ENCODE results near the gene CSNK2A2.
A peak's percentile ranks its signal among the peaks of the same experiment; 100 is the strongest.

The CSNK2A2 gene

GRCh38 chr16:58120234-58120633, 77.7 kb downstream of the CSNK2A2 start:
- DNase-seq (ENCODE audit: low read depth), result no peak
- no peak overlapping the region for H3K4me3 ChIP-seq (ENCODE audit: low read length)
- no peaks in the 10 kb centered on the region for H3K27me3 ChIP-seq (replicated peaks; ENCODE audit: control insufficient read depth, insufficient read depth, low read length)
- H3K36me3 ChIP-seq (ENCODE audit: control insufficient read depth, insufficient read depth, low read length, severe bottlenecking), result peaks cover 16% of the 10 kb centered on the region
- H3K9ac ChIP-seq (ENCODE audit: low read length), result peak overlapping the region; percentile 67
- H3K9me3 ChIP-seq (ENCODE audit: control insufficient read depth, low read length), result no peaks in the 10 kb centered on the region
- H3K4me1 ChIP-seq (ENCODE audit: control insufficient read depth, insufficient read depth, low read length), result peaks cover 55% of the 10 kb centered on the region

- no peak overlapping the region for H3K9ac ChIP-seq (ENCODE audit: low read length)
- no peaks in the 10 kb centered on the region for H3K9me3 ChIP-seq (ENCODE audit: control insufficient read depth, low read length)
- H3K4me3 ChIP-seq (ENCODE audit: low read length), result no peak overlapping the region
- H3K27me3 ChIP-seq (replicated peaks; ENCODE audit: control insufficient read depth, insufficient read depth, low read length), result no peaks in the 10 kb centered on the region
- peaks cover 24% of the 10 kb centered on the region for H3K36me3 ChIP-seq (ENCODE audit: control insufficient read depth, insufficient read depth, low read length, severe bottlenecking)
- peaks cover 51% of the 10 kb centered on the region for H3K4me1 ChIP-seq (ENCODE audit: control insufficient read depth, insufficient read depth, low read length)
- DNase-seq (ENCODE audit: low read depth), result no peak
These were observed 78.4 kb downstream of the CSNK2A2 start for GRCh38 chr16:58119509-58119845.

- Histone ChIP-seq H3K36me3 (ENCODE audit: control insufficient read depth, insufficient read depth, low read length, severe bottlenecking) (peaks cover 28% of the 10 kb centered on the region), H3K9me3 (ENCODE audit: control insufficient read depth, low read length) (no peaks in the 10 kb centered on the region), H3K4me1 (ENCODE audit: control insufficient read depth, insufficient read depth, low read length) (peaks cover 45% of the 10 kb centered on the region), H3K4me3 (ENCODE audit: low read length) (no peak overlapping the region), H3K9ac (ENCODE audit: low read length) (no peak overlapping the region), H3K27me3 (replicated peaks; ENCODE audit: control insufficient read depth, insufficient read depth, low read length) (no peaks in the 10 kb centered on the region)
- no peak for DNase-seq (ENCODE audit: low read depth)
These were observed 79.0 kb downstream of the CSNK2A2 start for GRCh38 chr16:58118801-58119508.

GRCh38 chr16:58116529-58116928, 81.4 kb downstream of the CSNK2A2 start:
- H3K27me3 ChIP-seq (replicated peaks; ENCODE audit: control insufficient read depth, insufficient read depth, low read length), result no peaks in the 10 kb centered on the region
- H3K9me3 ChIP-seq (ENCODE audit: control insufficient read depth, low read length), result no peaks in the 10 kb centered on the region
- H3K9ac ChIP-seq (ENCODE audit: low read length), result no peak overlapping the region
- no peak overlapping the region for H3K4me3 ChIP-seq (ENCODE audit: low read length)
- H3K4me1 ChIP-seq (ENCODE audit: control insufficient read depth, insufficient read depth, low read length), result peaks cover 31% of the 10 kb centered on the region
- no peak for DNase-seq (ENCODE audit: low read depth)
- peaks cover 42% of the 10 kb centered on the region for H3K36me3 ChIP-seq (ENCODE audit: control insufficient read depth, insufficient read depth, low read length, severe bottlenecking)

GRCh38 chr16:58116081-58116480, 81.8 kb downstream of the CSNK2A2 start:
- Histone ChIP-seq H3K36me3 (ENCODE audit: control insufficient read depth, insufficient read depth, low read length, severe bottlenecking) (peaks cover 42% of the 10 kb centered on the region), H3K9ac (ENCODE audit: low read length) (no peak overlapping the region), H3K27me3 (replicated peaks; ENCODE audit: control insufficient read depth, insufficient read depth, low read length) (no peaks in the 10 kb centered on the region), H3K9me3 (ENCODE audit: control insufficient read depth, low read length) (no peaks in the 10 kb centered on the region), H3K4me1 (ENCODE audit: control insufficient read depth, insufficient read depth, low read length) (peaks cover 26% of the 10 kb centered on the region), H3K4me3 (ENCODE audit: low read length) (no peak overlapping the region)
- DNase-seq (ENCODE audit: low read depth), result no peak

GRCh38 chr16:58114827-58115825, 82.8 kb downstream of the CSNK2A2 start:
- peaks cover 42% of the 10 kb centered on the region for H3K36me3 ChIP-seq (ENCODE audit: control insufficient read depth, insufficient read depth, low read length, severe bottlenecking)
- no peak overlapping the region for H3K9ac ChIP-seq (ENCODE audit: low read length)
- H3K4me1 ChIP-seq (ENCODE audit: control insufficient read depth, insufficient read depth, low read length), result peaks cover 17% of the 10 kb centered on the region
- H3K27me3 ChIP-seq (replicated peaks; ENCODE audit: control insufficient read depth, insufficient read depth, low read length), result no peaks in the 10 kb centered on the region
- no peaks in the 10 kb centered on the region for H3K9me3 ChIP-seq (ENCODE audit: control insufficient read depth, low read length)
- H3K4me3 ChIP-seq (ENCODE audit: low read length), result no peak overlapping the region
- DNase-seq (ENCODE audit: low read depth), result no peak

GRCh38 chr16:58111302-58111627, 86.6 kb downstream of the CSNK2A2 start:
- no peaks in the 10 kb centered on the region for H3K9me3 ChIP-seq (ENCODE audit: control insufficient read depth, low read length)
- no peak for DNase-seq (ENCODE audit: low read depth)
- H3K36me3 ChIP-seq (ENCODE audit: control insufficient read depth, insufficient read depth, low read length, severe bottlenecking), result peaks cover 36% of the 10 kb centered on the region
- no peaks in the 10 kb centered on the region for H3K4me1 ChIP-seq (ENCODE audit: control insufficient read depth, insufficient read depth, low read length)
- H3K9ac ChIP-seq (ENCODE audit: low read length), result no peak overlapping the region
- H3K27me3 ChIP-seq (replicated peaks; ENCODE audit: control insufficient read depth, insufficient read depth, low read length), result no peaks in the 10 kb centered on the region
- no peak overlapping the region for H3K4me3 ChIP-seq (ENCODE audit: low read length)

- Histone ChIP-seq H3K36me3 (ENCODE audit: control insufficient read depth, insufficient read depth, low read length, severe bottlenecking) (peaks cover 31% of the 10 kb centered on the region), H3K9ac (ENCODE audit: low read length) (no peak overlapping the region)
- peak; percentile 15 for DNase-seq (ENCODE audit: low read depth)
These were observed 87.2 kb downstream of the CSNK2A2 start for GRCh38 chr16:58110571-58111301.

GRCh38 chr16:58109881-58110280, 88.0 kb downstream of the CSNK2A2 start:
- no peak overlapping the region for H3K9ac ChIP-seq (ENCODE audit: low read length)
- H3K9me3 ChIP-seq (ENCODE audit: control insufficient read depth, low read length), result no peaks in the 10 kb centered on the region
- no peak for DNase-seq (ENCODE audit: low read depth)
- peaks cover 23% of the 10 kb centered on the region for H3K36me3 ChIP-seq (ENCODE audit: control insufficient read depth, insufficient read depth, low read length, severe bottlenecking)
- H3K4me3 ChIP-seq (ENCODE audit: low read length), result no peak overlapping the region
- H3K4me1 ChIP-seq (ENCODE audit: control insufficient read depth, insufficient read depth, low read length), result no peaks in the 10 kb centered on the region
- no peaks in the 10 kb centered on the region for H3K27me3 ChIP-seq (replicated peaks; ENCODE audit: control insufficient read depth, insufficient read depth, low read length)

More at GRCh38 chr16:58110571-58111301, 87.2 kb downstream of the CSNK2A2 start:
- Histone ChIP-seq H3K4me3 (ENCODE audit: low read length) (no peak overlapping the region), H3K27me3 (replicated peaks; ENCODE audit: control insufficient read depth, insufficient read depth, low read length) (no peaks in the 10 kb centered on the region), H3K4me1 (ENCODE audit: control insufficient read depth, insufficient read depth, low read length) (no peaks in the 10 kb centered on the region), H3K9me3 (ENCODE audit: control insufficient read depth, low read length) (no peaks in the 10 kb centered on the region)

GRCh38 chr16:58109330-58109729, 88.6 kb downstream of the CSNK2A2 start:
- no peak for DNase-seq (ENCODE audit: low read depth)
- H3K9ac ChIP-seq (ENCODE audit: low read length), result no peak overlapping the region
- no peaks in the 10 kb centered on the region for H3K9me3 ChIP-seq (ENCODE audit: control insufficient read depth, low read length)
- no peak overlapping the region for H3K4me3 ChIP-seq (ENCODE audit: low read length)
- peaks cover 17% of the 10 kb centered on the region for H3K36me3 ChIP-seq (ENCODE audit: control insufficient read depth, insufficient read depth, low read length, severe bottlenecking)
- no peaks in the 10 kb centered on the region for H3K4me1 ChIP-seq (ENCODE audit: control insufficient read depth, insufficient read depth, low read length)
- H3K27me3 ChIP-seq (replicated peaks; ENCODE audit: control insufficient read depth, insufficient read depth, low read length), result no peaks in the 10 kb centered on the region

Data from adipocyte (in vitro differentiated cells).